ENCODE measurements around the gene PGAP6. TPM values are rescaled to one million over a fixed set of nuclear protein-coding genes. Genes with fewer than 3 reads are reported as not detected.

The PGAP6 gene
- total RNA-seq, 1 experiment from 2014 or later: 34.9 TPM

DNA sequence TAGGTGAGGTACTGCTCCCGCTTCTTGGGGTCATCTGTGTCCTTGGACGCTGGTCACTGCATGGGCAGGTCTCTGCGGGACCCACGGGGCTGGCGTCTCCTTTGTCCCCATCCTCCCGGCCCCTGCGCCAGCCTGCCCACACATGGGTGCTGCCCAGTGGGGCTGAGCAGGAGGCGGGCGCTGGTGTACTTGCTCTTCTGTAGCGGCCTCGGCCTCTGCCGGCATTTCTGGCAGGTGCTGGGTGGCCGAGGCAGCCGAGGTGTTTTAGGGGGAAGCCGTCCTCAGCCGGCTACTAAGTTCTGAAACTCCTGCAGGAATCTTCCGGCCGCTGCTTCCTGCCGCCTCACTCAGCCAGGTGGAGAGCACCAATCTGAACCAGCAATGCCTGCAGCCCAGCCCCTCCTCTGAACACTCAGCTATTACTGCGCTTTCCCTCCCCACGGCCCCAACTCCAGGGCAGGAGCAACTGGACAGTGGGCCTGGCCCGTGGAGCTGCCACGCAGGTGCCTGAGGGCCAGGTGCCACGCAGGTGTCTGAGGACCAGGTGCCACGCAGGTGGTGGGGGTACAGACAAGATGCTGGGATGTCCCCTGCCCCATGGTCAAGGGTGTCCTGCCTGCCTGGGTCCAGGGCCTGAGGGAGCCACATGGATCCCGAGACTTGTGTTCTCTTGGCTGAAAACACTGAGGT, 29.9 kb upstream of the PGAP6 start:
- H3K27me3 ChIP-seq (replicated peaks): no peaks in the 10 kb centered on the region
- no peaks in the 10 kb centered on the region for H3K4me1 ChIP-seq (replicated peaks)
- no peak overlapping the region for H3K27ac ChIP-seq
- DNase-seq (ENCODE audit: low read depth in 1 of 2, low spot score in 2 of 2): no peak
- H3K4me3 ChIP-seq: no peak overlapping the region
- H3K9me3 ChIP-seq (replicated peaks): no peaks in the 10 kb centered on the region
- no peaks in the 10 kb centered on the region for H3K36me3 ChIP-seq

DNA sequence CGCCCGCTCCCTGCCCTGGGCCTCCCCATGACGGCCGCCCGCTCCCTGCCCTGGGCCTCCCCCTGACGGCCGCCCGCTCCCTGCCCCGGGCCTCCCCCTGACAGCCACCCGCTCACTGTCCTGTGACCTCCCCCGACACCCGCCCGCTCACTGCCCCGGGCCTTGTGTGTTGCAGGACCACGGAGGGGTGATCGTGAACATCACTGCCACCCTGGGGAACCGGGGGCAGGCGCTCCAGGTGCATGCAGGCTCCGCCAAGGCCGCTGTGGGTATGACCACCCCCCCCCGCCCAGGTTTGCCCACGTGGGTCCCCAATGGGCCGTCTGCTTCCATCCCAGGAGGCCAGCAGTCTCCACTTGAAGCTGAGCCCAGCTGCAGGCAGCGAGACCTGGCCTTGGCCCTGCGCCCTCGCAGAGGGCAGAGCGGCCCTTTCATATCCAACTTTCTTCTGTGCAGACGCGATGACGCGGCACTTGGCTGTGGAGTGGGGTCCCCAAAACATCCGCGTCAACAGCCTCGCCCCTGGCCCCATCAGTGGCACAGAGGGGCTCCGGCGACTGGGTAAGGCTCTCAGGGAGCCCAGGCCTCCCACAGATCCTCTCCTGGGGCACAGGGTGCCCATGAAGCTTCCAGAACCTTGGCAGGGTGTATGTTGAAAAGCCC, 28.9 kb upstream of the PGAP6 start:
- no peak overlapping the region for H3K4me3 ChIP-seq
- DNase-seq (ENCODE audit: low read depth in 1 of 2, low spot score in 2 of 2): no peak
- H3K27me3 ChIP-seq (replicated peaks): no peaks in the 10 kb centered on the region
- H3K4me1 ChIP-seq (replicated peaks): no peaks in the 10 kb centered on the region
- H3K9me3 ChIP-seq (replicated peaks): no peaks in the 10 kb centered on the region
- no peak overlapping the region for H3K27ac ChIP-seq
- no peaks in the 10 kb centered on the region for H3K36me3 ChIP-seq

DNA sequence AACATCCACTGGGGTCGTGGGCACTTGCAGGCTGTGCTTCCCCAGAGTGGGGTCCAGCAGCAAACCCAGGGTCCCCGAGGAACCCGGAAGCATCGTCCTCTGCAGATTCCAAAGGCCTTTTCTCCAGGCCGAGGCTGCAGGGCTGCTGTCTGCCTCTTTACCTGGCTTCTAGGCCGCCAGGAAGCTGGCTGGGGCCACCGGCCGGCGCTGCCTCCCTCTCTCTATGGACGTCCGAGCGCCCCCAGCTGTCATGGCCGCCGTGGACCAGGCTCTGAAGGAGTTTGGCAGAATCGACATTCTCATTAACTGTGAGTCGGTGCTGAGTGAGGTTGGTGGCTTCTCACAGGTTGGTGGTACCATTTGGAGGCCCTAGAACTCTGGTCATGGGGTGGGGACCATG, 25.5 kb upstream of the PGAP6 start:
- no peak overlapping the region for H3K27ac ChIP-seq
- H3K4me1 ChIP-seq (replicated peaks): no peaks in the 10 kb centered on the region
- H3K27me3 ChIP-seq (replicated peaks): no peaks in the 10 kb centered on the region
- DNase-seq (ENCODE audit: low read depth in 1 of 2, low spot score in 2 of 2): no peak
- H3K4me3 ChIP-seq: no peak overlapping the region
- H3K9me3 ChIP-seq (replicated peaks): no peaks in the 10 kb centered on the region
- H3K36me3 ChIP-seq: no peaks in the 10 kb centered on the region

GRCh38 chr16:405548-406506, 24.0 kb upstream of the PGAP6 start:
- Histone ChIP-seq H3K4me1 (replicated peaks) (peaks cover under 1% of the 10 kb centered on the region; the same call in 1 of the 2 replicates), H3K36me3 (peaks cover 4% of the 10 kb centered on the region; the same call in 1 of the 2 replicates), H3K4me3 (no peak overlapping the region), H3K27ac (no peak overlapping the region), H3K27me3 (replicated peaks) (no peaks in the 10 kb centered on the region), H3K9me3 (replicated peaks) (0 out of 2 replicates have a peak, but pooled peaks cover 3% of the 10 kb centered on the region)
- DNase-seq (ENCODE audit: low read depth in 1 of 2, low spot score in 2 of 2): no peak

DNA sequence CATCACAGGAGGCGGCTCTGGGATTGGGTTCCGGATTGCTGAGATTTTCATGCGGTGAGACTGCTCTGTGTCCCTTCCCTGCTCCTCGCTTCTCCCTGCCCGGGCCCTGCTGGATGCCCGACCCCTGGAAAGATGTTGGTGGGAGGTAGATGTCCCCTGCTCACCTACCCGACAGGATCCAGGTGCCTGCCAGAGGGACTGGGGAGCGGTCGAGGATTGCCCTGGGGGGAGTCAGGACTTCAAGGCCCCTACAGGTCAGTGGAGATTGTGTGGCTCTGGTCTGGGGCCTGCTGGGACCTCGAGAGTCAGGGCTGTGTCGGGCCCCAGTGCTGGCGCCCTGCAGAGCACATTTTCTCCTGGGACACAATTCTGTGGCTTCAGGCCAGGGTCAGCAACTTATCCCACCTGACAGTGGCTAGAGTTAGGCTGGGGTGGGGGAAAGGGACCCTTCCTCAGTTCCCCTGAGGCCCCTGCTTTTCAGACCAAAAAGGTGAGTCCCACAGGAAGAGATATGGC, 23.3 kb upstream of the PGAP6 start:
- peaks cover 11% of the 10 kb centered on the region for H3K36me3 ChIP-seq
- H3K27ac ChIP-seq: no peak overlapping the region
- H3K9me3 ChIP-seq (replicated peaks): 0 out of 2 replicates have a peak, but pooled peaks cover 3% of the 10 kb centered on the region
- peaks cover 9% of the 10 kb centered on the region for H3K4me1 ChIP-seq (replicated peaks)
- no peak for DNase-seq (ENCODE audit: low read depth in 1 of 2, low spot score in 2 of 2)
- no peaks in the 10 kb centered on the region for H3K27me3 ChIP-seq (replicated peaks)
- no peak overlapping the region for H3K4me3 ChIP-seq

DNA sequence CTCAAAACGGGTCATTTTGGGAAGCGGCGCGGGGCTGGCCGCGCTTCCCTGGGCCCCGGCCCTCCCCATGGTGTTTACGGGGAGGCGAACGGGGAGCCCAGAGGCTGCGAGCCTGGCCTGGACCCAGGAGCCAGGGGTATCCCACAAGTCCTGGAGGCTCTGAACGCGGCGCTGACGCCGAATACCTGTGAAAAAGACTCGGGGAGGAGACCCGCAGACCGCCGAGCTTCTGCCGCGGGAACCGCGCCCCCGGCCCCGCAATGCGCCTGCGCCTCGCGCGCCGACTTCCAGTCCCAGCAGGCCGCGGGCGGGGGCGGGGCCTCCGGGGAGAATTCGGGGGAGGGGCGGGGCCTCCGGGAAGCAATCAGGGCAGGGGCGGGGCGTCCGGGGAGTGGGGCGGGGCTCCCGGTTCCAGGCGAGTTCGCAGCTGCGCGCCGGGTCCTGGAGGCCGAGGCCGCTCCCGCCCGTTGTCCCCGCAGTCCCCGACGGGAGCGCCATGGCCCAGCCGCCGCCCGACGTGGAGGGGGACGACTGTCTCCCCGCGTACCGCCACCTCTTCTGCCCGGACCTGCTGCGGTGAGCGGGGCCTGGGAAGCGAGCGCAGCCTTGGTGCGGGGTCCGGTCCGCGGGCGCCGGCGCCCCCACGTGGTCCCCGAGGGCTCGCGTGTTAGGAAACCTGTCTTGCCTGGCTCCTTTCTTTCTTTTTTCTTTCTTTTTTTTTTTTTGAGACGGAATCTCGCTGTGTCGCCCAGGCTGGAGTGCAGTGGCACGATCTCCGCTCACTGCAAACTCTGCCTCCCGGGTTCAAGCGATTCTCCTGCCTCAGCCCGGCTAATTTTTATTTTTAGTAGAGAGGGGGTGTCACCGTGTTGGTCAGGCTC, 19.9 kb upstream of the PGAP6 start, which contains the start of gene DECR2:
Gene DECR2 (plus strand): TSS at position 418 of the 881 bp plus-strand sequence. CDS start 79 bp downstream, at position 497.
- Histone ChIP-seq H3K27ac (peak within 1 kb of the TSS; percentile 71), H3K4me3 (peak within 1 kb of the TSS; percentile 94), H3K36me3 (peaks cover 20% of the 10 kb centered on the region), H3K27me3 (replicated peaks) (no peaks in the 10 kb centered on the region), H3K4me1 (replicated peaks) (peaks cover 11% of the 10 kb centered on the region), H3K9me3 (replicated peaks) (peaks cover 3% of the 10 kb centered on the region; the same call in 1 of the 2 replicates)
- peak; percentile 94 to 96 for DNase-seq (ENCODE audit: low read depth in 1 of 2, low spot score in 2 of 2)

GRCh38 chr16:400061-400591, 18.3 kb upstream of the PGAP6 start:
- H3K4me3 ChIP-seq: peak overlapping the region; percentile 94
- no peak overlapping the region for H3K27ac ChIP-seq
- DNase-seq (ENCODE audit: low read depth in 1 of 2, low spot score in 2 of 2): no peak
- peaks cover 3% of the 10 kb centered on the region; the same call in 1 of the 2 replicates for H3K9me3 ChIP-seq (replicated peaks)
- H3K36me3 ChIP-seq: peaks cover 20% of the 10 kb centered on the region
- H3K4me1 ChIP-seq (replicated peaks): peaks cover 18% of the 10 kb centered on the region
- H3K27me3 ChIP-seq (replicated peaks): no peaks in the 10 kb centered on the region

DNA sequence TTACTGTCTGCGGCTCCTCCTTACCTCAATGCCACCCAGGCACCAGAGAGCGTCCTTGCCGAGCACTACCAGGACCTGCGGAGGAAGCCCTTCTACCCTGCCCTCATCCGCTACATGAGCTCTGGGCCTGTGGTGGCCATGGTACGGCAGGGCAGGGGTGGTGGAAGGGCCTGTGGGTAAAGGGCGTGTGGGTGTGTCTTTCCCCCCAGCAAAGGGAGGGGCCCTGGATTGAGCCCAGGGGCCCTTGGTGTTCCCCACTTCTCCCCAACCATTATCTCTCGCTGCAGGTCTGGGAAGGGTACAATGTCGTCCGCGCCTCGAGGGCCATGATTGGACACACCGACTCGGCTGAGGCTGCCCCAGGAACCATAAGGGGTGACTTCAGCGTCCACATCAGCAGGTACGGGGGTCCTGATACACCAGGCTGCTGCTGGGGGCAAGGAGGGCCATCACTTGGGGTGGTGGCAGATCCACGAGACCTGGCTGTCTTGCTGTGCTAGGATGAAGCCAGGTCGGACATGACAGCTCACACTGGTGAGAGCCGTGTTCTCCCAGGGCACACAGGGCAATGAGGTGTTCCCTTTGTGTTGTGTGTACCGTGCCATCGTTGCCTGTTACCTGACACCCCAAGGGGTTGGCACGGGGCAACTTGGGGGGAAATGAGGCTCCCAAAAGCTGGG, 17.7 kb upstream of the PGAP6 start:
- DNase-seq (ENCODE audit: low read depth in 1 of 2, low spot score in 2 of 2): no peak
- Histone ChIP-seq H3K27ac (no peak overlapping the region), H3K27me3 (replicated peaks) (no peaks in the 10 kb centered on the region), H3K4me1 (replicated peaks) (peaks cover 18% of the 10 kb centered on the region), H3K4me3 (no peak overlapping the region), H3K36me3 (peaks cover 20% of the 10 kb centered on the region), H3K9me3 (replicated peaks) (peaks cover 3% of the 10 kb centered on the region; the same call in 1 of the 2 replicates)

DNA sequence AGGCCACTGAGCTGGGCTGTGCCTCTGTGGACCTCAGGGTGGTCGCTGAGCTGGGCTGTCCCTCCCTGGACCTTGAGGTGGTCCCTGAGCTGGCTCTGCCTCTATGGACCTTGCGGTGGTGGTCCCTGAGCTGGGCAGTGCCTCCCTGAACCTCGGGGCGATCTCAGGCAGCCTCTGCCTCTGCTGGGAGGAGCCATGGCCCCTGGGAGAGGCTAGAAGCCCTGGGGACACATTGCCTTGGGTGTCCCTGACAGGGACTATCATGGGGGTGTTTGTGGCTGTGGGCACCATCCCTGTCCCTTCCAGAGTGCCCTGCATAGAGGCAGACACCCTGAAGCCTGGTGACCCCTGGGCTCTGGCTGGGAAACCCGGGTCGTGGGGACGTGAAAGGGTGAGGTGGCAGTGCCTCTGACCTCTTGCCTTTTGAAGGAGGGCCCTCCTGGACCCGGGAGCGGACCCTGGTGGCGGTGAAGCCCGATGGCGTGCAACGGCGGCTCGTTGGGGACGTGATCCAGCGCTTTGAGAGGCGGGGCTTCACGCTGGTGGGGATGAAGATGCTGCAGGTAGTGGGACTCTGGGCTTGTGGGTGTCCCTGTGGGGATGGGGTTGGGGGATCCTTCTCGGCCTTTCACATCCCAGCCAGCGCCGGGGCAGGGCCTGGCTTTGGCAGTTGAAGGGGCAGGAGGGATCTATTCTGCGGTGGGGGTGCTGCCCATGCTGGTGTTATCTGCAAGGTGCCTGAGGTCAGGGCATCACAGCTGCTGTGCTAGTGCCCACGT, 17.0 kb upstream of the PGAP6 start:
- peaks cover 18% of the 10 kb centered on the region for H3K4me1 ChIP-seq (replicated peaks)
- H3K9me3 ChIP-seq (replicated peaks): peaks cover 3% of the 10 kb centered on the region; the same call in 1 of the 2 replicates
- no peak overlapping the region for H3K27ac ChIP-seq
- no peak for DNase-seq (ENCODE audit: low read depth in 1 of 2, low spot score in 2 of 2)
- no peak overlapping the region for H3K4me3 ChIP-seq
- H3K36me3 ChIP-seq: peaks cover 20% of the 10 kb centered on the region
- no peaks in the 10 kb centered on the region for H3K27me3 ChIP-seq (replicated peaks)

DNA sequence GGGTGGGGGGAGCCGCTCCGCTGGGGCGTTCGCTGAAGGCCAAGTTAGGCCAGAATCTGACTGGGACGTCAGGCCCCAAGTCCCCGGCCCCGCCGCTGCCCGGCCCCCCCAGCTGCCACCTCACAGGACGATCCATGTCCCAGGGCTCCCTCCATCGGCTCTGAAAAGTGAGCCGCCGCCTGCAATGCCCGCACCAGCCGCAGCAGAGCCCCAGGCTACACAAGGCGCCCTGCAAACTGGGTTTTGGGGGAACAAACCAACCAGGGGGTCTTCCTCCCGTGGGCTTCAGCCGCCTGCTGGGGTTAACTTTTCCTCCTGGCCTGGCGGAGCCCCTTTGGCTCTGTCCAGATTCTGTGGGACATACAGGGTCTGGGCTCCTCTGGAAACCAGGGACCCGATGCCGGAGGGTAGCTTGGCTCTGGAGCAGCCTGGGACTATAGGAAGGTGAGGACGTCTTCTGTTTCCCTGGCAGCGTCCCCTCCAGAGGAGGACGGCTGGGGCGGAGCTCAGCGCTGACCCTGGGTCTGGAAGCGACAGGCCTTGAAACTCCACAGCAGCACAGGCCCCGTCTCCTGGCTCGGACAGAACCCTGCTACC, 16.1 kb upstream of the PGAP6 start:
- Histone ChIP-seq H3K27me3 (replicated peaks) (no peaks in the 10 kb centered on the region), H3K27ac (no peak overlapping the region), H3K4me1 (replicated peaks) (peaks cover 18% of the 10 kb centered on the region), H3K36me3 (peaks cover 20% of the 10 kb centered on the region), H3K9me3 (replicated peaks) (peaks cover 3% of the 10 kb centered on the region; the same call in 1 of the 2 replicates), H3K4me3 (no peak overlapping the region)
- DNase-seq (ENCODE audit: low read depth in 1 of 2, low spot score in 2 of 2): peak in 1 of 2 experiments; percentile 75

DNA sequence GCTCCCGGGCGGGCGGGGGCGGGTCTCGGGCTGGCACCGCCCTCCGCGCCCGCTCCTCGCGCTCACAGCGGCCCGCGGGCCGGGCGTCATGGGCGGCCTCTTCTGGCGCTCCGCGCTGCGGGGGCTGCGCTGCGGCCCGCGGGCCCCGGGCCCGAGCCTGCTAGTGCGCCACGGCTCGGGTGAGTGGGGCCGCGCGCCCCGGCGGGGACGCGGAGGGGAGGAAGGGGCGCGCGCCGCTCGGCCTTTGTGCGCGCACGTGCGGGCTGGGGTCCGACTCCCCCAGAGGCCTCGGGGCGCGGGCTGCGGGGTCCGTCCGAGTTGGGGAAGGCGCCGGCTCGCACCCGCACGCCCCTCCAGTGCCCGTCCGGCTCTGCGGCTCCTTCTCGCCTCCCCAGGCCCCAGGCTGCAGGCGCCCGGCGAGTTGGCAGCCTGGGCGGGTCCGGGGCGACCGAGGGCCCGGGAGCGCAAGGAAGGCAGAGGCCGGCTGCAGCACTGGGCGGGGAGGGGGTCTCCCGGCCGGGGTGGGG, 15.4 kb upstream of the PGAP6 start, which contains the start of gene NME4:
Gene NME4 (plus strand): TSS at position 65 of the 527 bp plus-strand sequence. CDS start 24 bp downstream, at position 89.
- H3K36me3 ChIP-seq: peaks cover 20% of the 10 kb centered on the region
- peak; percentile 23 to 53 for DNase-seq (ENCODE audit: low read depth in 1 of 2, low spot score in 2 of 2)
- H3K9me3 ChIP-seq (replicated peaks): peaks cover 3% of the 10 kb centered on the region; the same call in 1 of the 2 replicates
- H3K4me1 ChIP-seq (replicated peaks): peaks cover 18% of the 10 kb centered on the region
- peak within 1 kb of the TSS; percentile 77 for H3K4me3 ChIP-seq
- no peaks in the 10 kb centered on the region for H3K27me3 ChIP-seq (replicated peaks)
- no peak within 1 kb of the TSS for H3K27ac ChIP-seq
